ENCODE results near the gene DNAJB2.

DNAJB2 gene

DNA sequence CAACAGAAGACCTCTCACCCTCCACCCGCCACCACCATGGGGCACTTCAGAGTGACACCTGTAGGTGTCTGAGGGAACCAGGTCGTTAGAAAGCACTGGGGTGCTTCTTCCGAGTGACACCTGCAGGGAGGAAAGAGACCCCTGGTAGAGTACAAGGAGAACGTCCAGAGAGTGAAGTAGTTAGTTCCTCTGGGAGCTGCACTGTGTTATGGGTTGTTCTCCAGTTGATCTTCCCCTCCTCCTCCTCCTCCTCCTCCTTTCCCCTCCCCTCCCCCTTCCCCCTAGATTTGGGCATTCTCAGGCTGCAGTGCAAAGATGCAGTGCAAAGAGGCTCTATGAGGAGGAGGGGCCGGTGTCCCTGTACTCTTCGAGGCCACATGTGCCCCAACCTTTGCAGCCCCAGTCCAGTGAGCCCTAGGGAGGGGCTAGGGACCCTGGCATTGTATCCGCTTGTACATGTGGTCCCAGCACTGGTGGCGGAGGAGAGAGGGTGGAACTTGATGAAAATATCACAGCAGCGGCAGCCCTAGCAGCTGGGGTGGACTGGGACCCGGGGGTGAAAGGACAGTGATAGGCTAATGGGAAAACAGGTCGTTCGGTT, 850 bp downstream of the DNAJB2 start:
- TF ChIP-seq, protein P1, sequence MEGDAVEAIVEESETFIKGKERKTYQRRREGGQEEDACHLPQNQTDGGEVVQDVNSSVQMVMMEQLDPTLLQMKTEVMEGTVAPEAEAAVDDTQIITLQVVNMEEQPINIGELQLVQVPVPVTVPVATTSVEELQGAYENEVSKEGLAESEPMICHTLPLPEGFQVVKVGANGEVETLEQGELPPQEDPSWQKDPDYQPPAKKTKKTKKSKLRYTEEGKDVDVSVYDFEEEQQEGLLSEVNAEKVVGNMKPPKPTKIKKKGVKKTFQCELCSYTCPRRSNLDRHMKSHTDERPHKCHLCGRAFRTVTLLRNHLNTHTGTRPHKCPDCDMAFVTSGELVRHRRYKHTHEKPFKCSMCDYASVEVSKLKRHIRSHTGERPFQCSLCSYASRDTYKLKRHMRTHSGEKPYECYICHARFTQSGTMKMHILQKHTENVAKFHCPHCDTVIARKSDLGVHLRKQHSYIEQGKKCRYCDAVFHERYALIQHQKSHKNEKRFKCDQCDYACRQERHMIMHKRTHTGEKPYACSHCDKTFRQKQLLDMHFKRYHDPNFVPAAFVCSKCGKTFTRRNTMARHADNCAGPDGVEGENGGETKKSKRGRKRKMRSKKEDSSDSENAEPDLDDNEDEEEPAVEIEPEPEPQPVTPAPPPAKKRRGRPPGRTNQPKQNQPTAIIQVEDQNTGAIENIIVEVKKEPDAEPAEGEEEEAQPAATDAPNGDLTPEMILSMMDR (IDR thresholded peaks at IDR 0.05; ENCODE audit: control extremely low read depth, extremely low read depth, low read depth, missing control alignments): peak; percentile 2
- ChIA-PET CTCF (interaction anchor here (0.8 to 16.0 kb wide), 11 partner anchors 11 to 300 kb away, joined by 3 to 336 read pairs (median 3); partner anchors contain the start of genes CNPPD1, DNPEP, SLC23A3 and TUBA4B), POLR2A (interaction anchor here (0.6 to 2.2 kb wide), 4 partner anchors 12 to 103 kb away, joined by 4 to 19 read pairs (median 4); partner anchors contain the start of genes CNPPD1 and TUBA4A)
- no peak for DNase-seq (ENCODE audit: extremely low spot score)

DNA sequence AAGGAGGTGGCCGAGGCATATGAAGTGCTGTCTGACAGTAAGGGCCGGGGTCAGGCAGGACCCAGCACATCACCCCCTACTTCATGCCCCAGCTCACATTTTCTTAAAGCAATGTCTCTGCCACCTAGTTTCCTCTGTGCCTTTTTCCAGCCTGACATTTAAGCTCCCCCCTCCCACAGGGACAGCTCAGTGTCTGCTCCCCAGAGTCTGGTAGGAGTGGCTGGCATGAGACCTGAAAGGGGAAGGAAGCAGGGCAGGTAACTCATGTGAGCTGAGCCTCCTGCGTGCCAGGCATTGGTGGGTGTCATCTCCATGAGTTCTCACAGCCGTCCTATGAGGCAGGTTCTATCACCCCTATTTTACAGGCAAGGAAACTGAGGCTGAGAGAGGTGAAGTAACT, 1.5 kb downstream of the DNAJB2 start:
- no peak for DNase-seq (ENCODE audit: extremely low spot score)
- ChIA-PET CTCF (interaction anchor here (0.8 to 16.0 kb wide), 10 partner anchors 10 to 300 kb away, joined by 3 to 336 read pairs (median 3); partner anchors contain the start of genes CNPPD1, DNPEP and SLC23A3), POLR2A (interaction anchor here (0.6 to 2.2 kb wide), 4 partner anchors 11 to 81 kb away, joined by 3 to 5 read pairs (median 4); no protein-coding TSS in a partner anchor)
- TF ChIP-seq, protein P1 (IDR thresholded peaks at IDR 0.05; ENCODE audit: control extremely low read depth, extremely low read depth, low read depth, missing control alignments): no peak

GRCh38 chr2:219281588-219281987, 2.4 kb downstream of the DNAJB2 start:
- CTCF ChIA-PET: interaction anchor here (1.2 to 16.0 kb wide), 7 partner anchors 9 to 122 kb away, joined by 3 to 336 read pairs (median 4); partner anchors contain the start of genes DNPEP and SLC23A3
- TF ChIP-seq, protein P1 (IDR thresholded peaks at IDR 0.05; ENCODE audit: control extremely low read depth, extremely low read depth, low read depth, missing control alignments): no peak
- POLR2A ChIA-PET: interaction anchor here (1.3 to 2.2 kb wide), 3 partner anchors 10 to 27 kb away, joined by 3 to 8 read pairs (median 5); partner anchors contain the start of gene TUBA4A
- no peak for DNase-seq (ENCODE audit: extremely low spot score)

- DNase-seq (ENCODE audit: extremely low spot score): no peak
- TF ChIP-seq, protein P1 (IDR thresholded peaks at IDR 0.05; ENCODE audit: control extremely low read depth, extremely low read depth, low read depth, missing control alignments): no peak
- ChIA-PET CTCF (interaction anchor here (1.2 to 16.0 kb wide), 5 partner anchors 9 to 123 kb away, joined by 3 to 336 read pairs (median 6); partner anchors contain the start of gene SLC23A3), POLR2A (interaction anchor here (2.0 to 2.2 kb wide), 2 partner anchors 12 to 28 kb away, joined by 5 to 8 read pairs; partner anchors contain the start of gene TUBA4A)
Measured at GRCh38 chr2:219282375-219282774, 3.2 kb downstream of the DNAJB2 start.

DNA sequence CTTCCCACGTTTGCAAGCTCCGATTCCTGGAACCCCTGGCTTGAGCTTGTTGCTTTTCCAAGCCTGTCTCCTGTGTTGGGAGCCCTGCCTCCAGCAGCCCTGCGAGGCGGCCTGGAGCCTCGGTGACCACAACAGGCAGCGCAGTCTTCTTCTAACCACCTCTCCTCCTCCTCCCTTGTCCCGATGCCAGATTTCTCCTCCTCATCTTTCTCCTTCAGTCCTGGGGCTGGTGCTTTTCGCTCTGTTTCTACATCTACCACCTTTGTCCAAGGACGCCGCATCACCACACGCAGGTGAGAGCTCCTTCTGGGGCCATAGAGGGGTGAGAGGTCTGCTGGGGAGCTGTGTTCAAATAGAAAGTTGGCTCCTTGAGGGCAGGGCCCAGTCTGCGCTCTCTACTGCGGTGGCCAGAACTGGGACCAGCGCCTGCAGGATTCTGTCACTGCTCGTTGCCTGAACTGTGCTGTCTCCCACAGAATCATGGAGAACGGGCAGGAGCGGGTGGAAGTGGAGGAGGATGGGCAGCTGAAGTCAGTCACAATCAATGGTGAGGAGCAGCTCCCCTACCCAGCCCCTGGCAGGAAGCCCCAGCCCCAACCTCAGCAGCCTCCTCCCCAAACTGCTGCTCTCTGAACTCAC, 3.9 kb downstream of the DNAJB2 start:
- TF ChIP-seq, protein P1 (IDR thresholded peaks at IDR 0.05; ENCODE audit: control extremely low read depth, extremely low read depth, low read depth, missing control alignments): no peak
- DNase-seq (ENCODE audit: extremely low spot score): no peak
- CTCF ChIA-PET: interaction anchor here (0.9 to 16.0 kb wide), 5 partner anchors 8 to 123 kb away, joined by 3 to 336 read pairs (median 6); partner anchors contain the start of gene SLC23A3
- POLR2A ChIA-PET: interaction anchor here (2.0 kb wide), 1 partner anchor 29 kb away, joined by 8 read pairs; the partner anchor contains the start of gene TUBA4A
